Measurements from ENCODE around the gene INSIG1. TPM values are rescaled to one million over a fixed set of nuclear protein-coding genes. Genes with fewer than 3 reads are reported as not detected.

INSIG1 gene
- total and polyA plus RNA-seq, 2 experiments from 2014 or later = 70.3 to 131 TPM

GRCh38 chr7:155276042-155276799, 21.5 kb upstream of the INSIG1 start:
- DNase-seq (ENCODE audit: low spot score) (no peak), ATAC-seq (no peak)
- Histone ChIP-seq H3K79me2 (replicated peaks; ENCODE audit: insufficient read depth) (no peaks in the 10 kb centered on the region), H3K4me3 (no peak overlapping the region), H3K4me1 (ENCODE audit: insufficient read depth) (peaks cover 7% of the 10 kb centered on the region; the same call in 1 of the 2 replicates), H3F3A (replicated peaks; ENCODE audit: low read depth) (no peaks in the 10 kb centered on the region), H3K9me2 (ENCODE audit: insufficient read depth) (no peaks in the 10 kb centered on the region), H3K36me3 (ENCODE audit: insufficient read depth) (no peaks in the 10 kb centered on the region), H3K27me3 (ENCODE audit: insufficient read depth) (no peaks in the 10 kb centered on the region), H3K4me2 (no peak overlapping the region), H4K20me1 (replicated peaks; ENCODE audit: insufficient read depth) (no peaks in the 10 kb centered on the region), H3K27ac (ENCODE audit: low read depth) (no peak overlapping the region), H2AFZ (no peak overlapping the region)
- Mint-ChIP-seq H3K4me1 (peaks cover 15% of the 10 kb centered on the region), H3K27me3 (ENCODE audit: insufficient read depth, low read depth, poor library complexity) (no peaks in the 10 kb centered on the region), H3K9me3 (no peaks in the 10 kb centered on the region; the same call in 2 of the 3 replicates), H3K4me3 (no peak overlapping the region), H3K36me3 (ENCODE audit: low read depth) (no peaks in the 10 kb centered on the region), H3K27ac (no peak overlapping the region)
- TF ChIP-seq POLR2AphosphoS5 (IDR thresholded peaks at IDR 0.05; ENCODE audit: low read depth) = no peak
- TF ChIP-seq ZNF114 (CRISPR knock-in tag; IDR thresholded peaks at IDR 0.05) = no peak
- no peak for TF ChIP-seq ZNF462 (CRISPR knock-in tag; IDR thresholded peaks at IDR 0.05)
- TF ChIP-seq JUNB (IDR thresholded peaks at IDR 0.05; ENCODE audit: unreplicated experiment) = no peak
- no peak for TF ChIP-seq NANOG (IDR thresholded peaks at IDR 0.05; ENCODE audit: borderline replicate concordance)
- no peak for TF ChIP-seq EZH2phosphoT487 (IDR thresholded peaks at IDR 0.05; ENCODE audit: unreplicated experiment)
- no peak for TF ChIP-seq STAT1 (IDR thresholded peaks at IDR 0.05; ENCODE audit: unreplicated experiment)
- no peak for TF ChIP-seq CTCF (conservative IDR thresholded peaks at IDR 0.05; ENCODE audit: low read depth in 2 of 2)
- no peak for TF ChIP-seq ZNF331 (CRISPR knock-in tag; IDR thresholded peaks at IDR 0.05; ENCODE audit: low read depth)
- TF ChIP-seq REST (IDR thresholded peaks at IDR 0.05; ENCODE audit: unreplicated experiment) = no peak
- no peak for TF ChIP-seq CREB1 (CRISPR knock-in tag; IDR thresholded peaks at IDR 0.05; ENCODE audit: low read depth)
- no peak for TF ChIP-seq ETS1 (IDR thresholded peaks at IDR 0.05)
- TF ChIP-seq EZH2 (IDR thresholded peaks at IDR 0.05; ENCODE audit: low read depth, unreplicated experiment) = no peak

Data from GM23338 (cell line).